ENCODE results near the gene GRIFIN. TPM values are rescaled to one million over a fixed set of nuclear protein-coding genes. Genes with fewer than 3 reads are reported as not detected.

Gene GRIFIN
- total and polyA plus RNA-seq, 7 donors, result not detected

DNA sequence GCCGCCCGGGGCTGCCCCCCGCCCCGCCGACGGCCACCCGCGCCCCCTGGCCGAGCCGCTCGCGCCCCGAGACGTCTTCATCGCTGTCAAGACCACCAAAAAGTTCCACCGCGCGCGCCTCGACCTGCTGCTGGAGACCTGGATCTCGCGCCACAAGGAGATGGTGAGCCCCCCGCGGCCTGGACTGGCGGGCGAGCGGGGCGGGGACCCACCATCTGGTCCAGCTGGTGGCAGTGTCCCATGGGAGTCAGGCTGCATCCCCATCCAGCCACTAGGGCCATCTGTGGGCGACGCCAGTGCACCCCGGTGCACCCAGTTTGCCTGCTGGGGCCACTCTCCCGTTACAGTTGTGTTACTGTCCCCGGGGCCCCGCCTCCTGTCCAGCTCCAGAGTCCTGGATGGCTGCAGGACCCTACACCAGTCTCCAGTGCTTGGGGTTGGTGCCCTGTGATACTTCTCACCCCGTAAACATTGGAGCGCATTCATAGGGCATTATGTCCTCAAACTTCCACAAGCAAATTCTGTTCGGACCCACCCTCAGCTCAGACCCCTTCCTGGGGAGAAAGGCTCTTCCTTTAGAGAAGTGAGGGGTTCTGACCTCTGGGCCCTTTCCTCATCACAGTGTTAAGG is 44.0 kb upstream of the GRIFIN start:
- no peak for TF ChIP-seq POLR2AphosphoS5 (IDR thresholded peaks at IDR 0.05)
- TF ChIP-seq, protein P1, sequence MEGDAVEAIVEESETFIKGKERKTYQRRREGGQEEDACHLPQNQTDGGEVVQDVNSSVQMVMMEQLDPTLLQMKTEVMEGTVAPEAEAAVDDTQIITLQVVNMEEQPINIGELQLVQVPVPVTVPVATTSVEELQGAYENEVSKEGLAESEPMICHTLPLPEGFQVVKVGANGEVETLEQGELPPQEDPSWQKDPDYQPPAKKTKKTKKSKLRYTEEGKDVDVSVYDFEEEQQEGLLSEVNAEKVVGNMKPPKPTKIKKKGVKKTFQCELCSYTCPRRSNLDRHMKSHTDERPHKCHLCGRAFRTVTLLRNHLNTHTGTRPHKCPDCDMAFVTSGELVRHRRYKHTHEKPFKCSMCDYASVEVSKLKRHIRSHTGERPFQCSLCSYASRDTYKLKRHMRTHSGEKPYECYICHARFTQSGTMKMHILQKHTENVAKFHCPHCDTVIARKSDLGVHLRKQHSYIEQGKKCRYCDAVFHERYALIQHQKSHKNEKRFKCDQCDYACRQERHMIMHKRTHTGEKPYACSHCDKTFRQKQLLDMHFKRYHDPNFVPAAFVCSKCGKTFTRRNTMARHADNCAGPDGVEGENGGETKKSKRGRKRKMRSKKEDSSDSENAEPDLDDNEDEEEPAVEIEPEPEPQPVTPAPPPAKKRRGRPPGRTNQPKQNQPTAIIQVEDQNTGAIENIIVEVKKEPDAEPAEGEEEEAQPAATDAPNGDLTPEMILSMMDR (IDR thresholded peaks at IDR 0.05), result no peak
- no peak for TF ChIP-seq EP300 (IDR thresholded peaks at IDR 0.05)
- TF ChIP-seq POLR2A (IDR thresholded peaks at IDR 0.05), result no peak
- Histone ChIP-seq H3K36me3 (no peaks in the 10 kb centered on the region), H3K27me3 (peaks cover 42 to 59% (median 55%) of the 10 kb centered on the region in 3 donors), H3K4me1 (peaks cover 0 to 61% (median 42%) of the 10 kb centered on the region in 4 donors), H3K4me3 (peak overlapping the region; percentile 19 to 57 (median 49)), H3K9me3 (no peaks in the 10 kb centered on the region), H3K27ac (peak overlapping the region in 2 of 4 donors; percentile 30 to 41)
- DNase-seq, result no peak
- WGBS, 2 donors, result 1 to 2% methylated on average over 37 of the region's 37 CpGs
- intact Hi-C loops (cut with DNase I), result no loop called here

DNA sequence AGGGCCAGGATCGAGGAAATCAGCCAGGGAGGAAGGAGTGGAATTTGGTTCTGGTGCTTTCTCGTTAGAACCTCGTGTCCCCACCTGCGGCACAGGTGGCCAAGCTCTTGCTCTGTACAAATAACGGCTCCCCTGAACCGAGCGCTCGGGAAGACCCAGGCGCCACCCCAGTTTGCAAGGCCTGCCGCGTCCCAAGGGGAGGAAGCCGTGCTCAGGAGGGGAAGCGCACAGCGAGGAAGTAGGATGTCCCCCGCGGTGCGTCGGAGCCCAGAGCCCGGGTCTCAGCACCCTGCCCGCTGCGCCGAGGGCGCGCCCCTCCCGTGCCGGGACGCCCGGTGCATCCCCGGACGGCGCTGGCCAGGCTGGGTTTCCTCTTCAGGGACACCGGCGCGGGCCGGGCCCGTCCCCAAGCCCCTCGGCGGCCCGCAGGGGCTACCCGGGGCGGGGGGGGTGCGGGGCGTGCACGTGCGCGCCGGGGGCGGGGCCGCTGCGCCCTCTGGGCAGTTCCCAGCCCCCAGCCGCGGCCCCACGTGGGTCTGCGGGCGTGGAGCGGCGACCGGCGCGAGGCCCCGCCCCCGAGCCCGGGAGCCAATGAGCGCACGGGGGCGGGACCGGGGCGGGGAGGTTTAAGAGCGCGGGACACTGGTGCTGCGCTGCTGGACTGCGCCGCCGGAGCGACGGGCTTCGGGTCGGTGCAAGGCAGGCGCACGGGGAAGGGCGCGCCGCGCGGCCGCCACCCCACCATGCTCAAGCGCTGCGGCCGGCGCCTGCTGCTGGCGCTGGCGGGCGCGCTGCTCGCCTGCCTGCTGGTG is 43.1 kb upstream of the GRIFIN start, which contains the start of gene LFNG:
LFNG (plus strand) TSS at position 656 of the 812 bp plus-strand sequence; CDS start at position 744, 88 bp downstream.
- 0% methylated on average over 95 of the region's 95 CpGs for WGBS, 2 donors
- DNase-seq, result peak; percentile 90
- peak within 1 kb of the TSS; percentile 23 to 57 (median 49) for H3K4me3 ChIP-seq
- H3K27ac ChIP-seq, result peak within 1 kb of the TSS; percentile 2 to 57 (median 54)
- peak; percentile 71 to 90 (median 84) for TF ChIP-seq POLR2AphosphoS5 (IDR thresholded peaks at IDR 0.05)
- TF ChIP-seq EP300 (IDR thresholded peaks at IDR 0.05), result no peak
- no peaks in the 10 kb centered on the region for H3K9me3 ChIP-seq
- H3K27me3 ChIP-seq, result peaks cover 38 to 50% (median 47%) of the 10 kb centered on the region in 3 donors
- no peaks in the 10 kb centered on the region for H3K36me3 ChIP-seq
- peaks cover 0 to 55% (median 36%) of the 10 kb centered on the region in 4 donors for H3K4me1 ChIP-seq
- intact Hi-C loops (cut with DNase I), result loop anchor here (2.0 kb wide), 1 partner anchor 35 kb away; the partner anchor contains the start of gene BRAT1

DNA sequence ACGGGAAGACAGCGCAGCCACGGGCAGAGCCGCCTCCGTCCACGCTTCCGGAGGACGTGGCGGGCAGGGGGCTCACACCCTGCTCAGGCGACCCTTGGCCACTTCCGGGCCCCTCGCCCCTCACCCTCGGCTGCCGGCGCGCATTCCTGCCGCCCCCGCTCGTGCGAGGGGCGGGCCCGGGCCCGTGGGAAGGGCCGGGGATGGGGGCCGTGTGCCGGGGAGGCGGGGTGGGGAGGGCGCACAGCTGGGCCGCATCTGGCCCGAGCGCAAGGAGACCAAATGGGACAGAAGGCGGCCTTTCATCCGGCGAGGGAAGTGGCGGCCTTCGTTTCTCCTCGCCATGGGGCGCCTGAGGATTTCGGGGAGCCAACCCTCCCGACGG is 42.5 kb upstream of the GRIFIN start:
- TF ChIP-seq EP300 (IDR thresholded peaks at IDR 0.05), result no peak
- H3K27ac ChIP-seq, result peak overlapping the region; percentile 2 to 57 (median 54)
- no peaks in the 10 kb centered on the region for H3K9me3 ChIP-seq
- DNase-seq, result no peak
- H3K4me1 ChIP-seq, result peaks cover 0 to 49% (median 31%) of the 10 kb centered on the region in 4 donors
- peaks cover 32 to 44% (median 41%) of the 10 kb centered on the region in 3 donors for H3K27me3 ChIP-seq
- no peaks in the 10 kb centered on the region for H3K36me3 ChIP-seq
- peak overlapping the region in 3 of 4 donors; percentile 47 to 57 (median 51) for H3K4me3 ChIP-seq
- intact Hi-C loops (cut with DNase I), result loop anchor here (2.0 kb wide), 1 partner anchor 36 kb away; the partner anchor contains the start of gene BRAT1
- WGBS, 2 donors, result 1 to 5% methylated on average over 41 of the region's 41 CpGs

DNA sequence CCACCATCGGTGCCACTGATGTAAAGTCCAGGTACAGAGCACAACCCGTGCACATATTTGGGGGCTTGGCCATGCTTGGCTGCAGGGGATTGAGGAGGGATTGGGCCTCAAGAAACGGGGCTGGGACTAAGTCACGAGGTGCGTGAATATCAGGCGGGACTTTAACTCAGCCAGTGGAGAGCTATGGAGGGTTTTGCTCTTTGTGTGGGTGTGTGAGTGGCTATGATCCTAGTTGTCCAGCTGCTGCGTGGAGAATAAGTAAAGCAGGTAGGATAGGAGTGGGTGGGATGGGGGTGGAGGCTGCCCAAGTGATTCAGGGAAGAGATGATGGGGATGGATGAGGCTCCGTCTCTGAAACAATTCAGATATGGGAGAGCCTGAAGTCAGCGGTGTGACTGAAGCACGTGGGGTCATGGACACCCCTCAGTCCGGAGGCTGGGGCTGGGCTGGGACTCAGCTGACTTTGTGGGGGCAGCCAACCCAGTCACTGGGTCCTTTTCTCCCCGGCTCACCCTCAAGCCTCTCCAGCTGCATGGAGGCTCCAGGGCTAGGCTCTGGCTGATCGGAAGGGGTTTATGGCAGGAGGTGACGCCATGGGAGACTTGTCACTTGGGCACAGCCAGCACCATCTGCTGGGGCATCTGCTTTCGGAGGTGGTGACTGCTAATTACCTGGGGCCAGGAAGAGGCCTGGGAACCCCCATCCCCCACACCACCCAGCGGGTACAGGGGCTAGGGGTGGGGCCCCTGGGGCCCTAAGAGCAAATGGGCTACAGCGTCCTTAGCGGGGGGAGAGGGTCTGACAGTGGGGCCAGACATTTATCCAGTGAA is 41.7 kb upstream of the GRIFIN start:
- Histone ChIP-seq H3K27ac (peak overlapping the region in 2 of 4 donors; percentile 13 to 56), H3K4me3 (no peak overlapping the region), H3K9me3 (no peaks in the 10 kb centered on the region), H3K4me1 (peaks cover 0 to 41% (median 22%) of the 10 kb centered on the region in 4 donors), H3K36me3 (no peaks in the 10 kb centered on the region), H3K27me3 (peaks cover 24 to 35% (median 33%) of the 10 kb centered on the region in 3 donors)
- WGBS, 2 donors, result 35 to 71% methylated on average over 18 of the region's 18 CpGs
- intact Hi-C loops (cut with DNase I), result loop anchor here (2.0 kb wide), 1 partner anchor 37 kb away; the partner anchor contains the start of gene BRAT1
- TF ChIP-seq, protein P1 (IDR thresholded peaks at IDR 0.05), result no peak
- TF ChIP-seq POLR2A (IDR thresholded peaks at IDR 0.05) (no peak), EP300 (IDR thresholded peaks at IDR 0.05) (no peak), POLR2AphosphoS5 (IDR thresholded peaks at IDR 0.05) (no peak)
- no peak for DNase-seq

DNA sequence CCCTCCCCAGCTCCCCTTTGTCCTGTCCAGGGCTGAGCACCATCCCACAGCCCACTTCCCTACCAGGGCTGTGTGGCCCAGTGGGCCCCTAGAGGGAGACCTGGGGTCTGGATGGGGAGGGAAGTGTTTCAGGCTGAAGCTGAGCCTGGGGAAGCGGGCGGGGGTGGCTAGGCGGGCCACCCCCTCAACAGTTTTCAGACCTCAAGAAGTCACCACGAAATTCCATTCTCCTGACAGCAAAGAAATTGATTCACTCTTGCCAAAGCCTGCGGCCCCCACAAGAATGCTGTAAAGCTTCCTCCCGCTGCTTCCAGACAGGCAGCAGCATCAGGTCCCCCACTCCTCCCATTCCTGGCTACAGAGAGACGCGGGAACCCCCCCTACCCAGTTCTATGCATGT is 40.8 kb upstream of the GRIFIN start:
- Histone ChIP-seq H3K36me3 (no peaks in the 10 kb centered on the region), H3K4me1 (peaks cover 0 to 33% (median 21%) of the 10 kb centered on the region in 4 donors), H3K4me3 (no peak overlapping the region), H3K27me3 (peaks cover 19 to 27% (median 24%) of the 10 kb centered on the region in 3 donors), H3K9me3 (no peaks in the 10 kb centered on the region), H3K27ac (peak overlapping the region in 1 of 4 donors; percentile 13)
- 80 to 83% methylated on average over 8 of the region's 8 CpGs for WGBS, 2 donors
- no peak for DNase-seq
- TF ChIP-seq, protein P1 (IDR thresholded peaks at IDR 0.05), result no peak
- no peak for TF ChIP-seq POLR2AphosphoS5 (IDR thresholded peaks at IDR 0.05)
- TF ChIP-seq POLR2A (IDR thresholded peaks at IDR 0.05), result no peak
- TF ChIP-seq EP300 (IDR thresholded peaks at IDR 0.05), result no peak
- intact Hi-C loops (cut with DNase I), result no loop called here

Measured in sigmoid colon (tissue), 7 donors.